OCI-LY7 (cell line): Measurements from ENCODE around the gene ISLR2.

ENCODE experiments used
- CTCF ChIP-seq: fragments of 200-600 bp; sonication (generic); conservative IDR thresholded peaks from 2 replicates; pipeline ENCODE4 v1.5.1; 2014; ENCODE audit warnings: mild to moderate bottlenecking, antibody characterized with exemption, low read length, moderate library complexity, mixed read lengths
- EZH2phosphoT487 ChIP-seq: fragments of 200-600 bp; sonication (generic); IDR thresholded peaks from 2 replicates; pipeline ENCODE4 v1.6.1; 2018; ENCODE audit warnings: low read depth, borderline replicate concordance, mild to moderate bottlenecking, mixed run types, antibody characterized with exemption, low read length, moderate library complexity, mixed read lengths

DNA sequence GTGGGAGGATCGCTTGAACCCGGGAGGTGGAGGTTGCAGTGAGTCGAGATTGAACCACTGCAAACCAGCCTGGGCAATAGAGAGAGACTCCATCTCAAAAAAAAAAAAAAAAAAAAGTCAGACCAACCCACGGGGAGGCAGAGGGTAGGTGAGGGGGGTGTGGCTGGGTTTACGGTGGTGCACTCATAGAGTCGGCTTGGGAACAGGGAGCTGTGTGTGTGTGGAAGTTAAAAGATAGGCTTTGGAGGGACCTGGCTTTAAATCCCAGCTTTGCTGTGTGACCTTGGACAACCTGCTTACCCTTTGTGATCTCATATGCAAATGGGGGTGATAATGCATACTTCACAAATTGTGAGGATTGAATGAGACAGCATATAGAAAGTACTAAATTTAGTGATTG lies 10.0 kb upstream of the ISLR2 start:
- TF ChIP-seq CTCF: no peak
- TF ChIP-seq EZH2phosphoT487: no peak
